HG03378 (cell line): ENCODE results near the gene SIRT7.
"Not testable (repeated sequence)": the region's sequence is repeated elsewhere in the genome, so short reads cannot be mapped to it uniquely, and the experiment has no call there.

Experiments used
- ATAC-seq: cut with Tn5 transposase; IDR thresholded peaks from one replicate; pipeline ENCODE4 v1.9.1; 2021; ENCODE audit warnings: mild to moderate bottlenecking, moderate library complexity; ENCODE audit not compliant: unreplicated experiment

SIRT7 gene

GRCh38 chr17:81955058-81955681 is 37.2 kb upstream of the SIRT7 start:
- ATAC-seq, result no peak

DNA sequence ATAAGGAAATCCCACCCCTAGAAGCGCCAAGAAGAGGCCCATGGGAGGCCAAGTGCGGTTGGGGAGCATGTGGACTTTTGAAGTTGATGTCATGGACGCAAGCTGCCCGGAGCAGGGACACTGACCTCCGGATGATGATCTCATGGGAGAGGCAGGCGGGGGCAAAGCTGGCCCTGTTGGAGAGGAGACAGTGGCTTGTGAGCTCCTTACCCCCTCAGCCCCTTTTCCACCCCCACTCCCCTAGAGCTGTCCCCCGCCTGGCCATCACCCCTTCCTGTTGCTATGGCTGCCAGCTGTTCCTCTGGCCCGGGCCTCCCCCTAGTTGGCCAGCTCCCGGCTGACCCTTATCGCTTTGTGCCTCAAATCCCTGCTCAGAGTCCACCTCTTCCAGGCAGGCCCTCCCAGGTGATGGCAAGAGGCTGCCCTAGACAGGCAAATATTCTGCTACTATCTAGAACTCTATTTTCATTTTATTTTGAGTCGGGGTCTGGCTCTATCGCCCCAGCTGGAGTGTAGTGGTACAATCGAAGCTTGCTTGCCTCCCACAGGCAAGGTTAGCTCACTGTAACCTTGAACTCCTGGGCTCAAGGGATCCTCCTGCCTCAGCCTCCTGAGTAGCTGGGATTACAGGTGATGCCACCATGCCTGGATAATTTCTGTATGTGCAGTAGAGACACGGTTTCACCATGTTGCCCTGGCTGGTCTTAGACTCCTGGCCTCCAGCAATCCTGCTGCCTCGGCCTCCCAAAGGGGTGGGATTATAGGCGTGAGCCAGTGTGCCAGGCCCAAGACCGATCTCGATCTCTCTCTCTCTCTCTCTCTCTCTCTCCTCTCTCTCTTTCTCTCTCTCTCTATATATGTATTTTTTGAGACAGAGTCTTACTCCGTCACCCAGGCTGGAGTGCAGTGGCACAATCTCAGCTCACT is 36.4 kb upstream of the SIRT7 start:
- ATAC-seq, result no peak

GRCh38 chr17:81953443-81953842 is 35.5 kb upstream of the SIRT7 start:
- not testable (repeated sequence) for ATAC-seq

DNA sequence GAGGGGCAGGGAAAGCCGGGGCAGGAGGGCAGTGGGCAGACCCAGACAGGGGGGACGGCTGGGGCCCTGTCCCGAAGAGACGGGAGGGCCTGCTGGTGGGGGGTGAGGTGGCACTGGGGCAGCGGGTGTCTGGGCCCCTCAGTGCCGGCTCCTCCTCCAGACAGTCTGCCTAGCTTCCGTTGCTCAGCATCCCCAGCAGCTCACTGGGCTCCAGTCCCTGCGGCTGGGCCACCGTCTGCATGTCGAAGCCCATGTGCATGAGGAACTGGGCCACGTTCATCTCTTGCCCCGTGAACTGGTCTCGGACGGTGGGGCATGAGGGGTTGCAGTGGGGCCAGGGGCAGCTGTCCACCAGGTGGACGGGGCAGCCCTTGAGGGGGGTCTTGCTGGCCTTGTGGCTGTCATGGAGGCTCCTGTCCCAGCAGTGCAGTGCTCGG is 34.8 kb upstream of the SIRT7 start:
- no peak for ATAC-seq

GRCh38 chr17:81951785-81952684 is 34.1 kb upstream of the SIRT7 start:
- no peak for ATAC-seq

GRCh38 chr17:81950501-81950900 is 32.5 kb upstream of the SIRT7 start:
- ATAC-seq, result no peak

DNA sequence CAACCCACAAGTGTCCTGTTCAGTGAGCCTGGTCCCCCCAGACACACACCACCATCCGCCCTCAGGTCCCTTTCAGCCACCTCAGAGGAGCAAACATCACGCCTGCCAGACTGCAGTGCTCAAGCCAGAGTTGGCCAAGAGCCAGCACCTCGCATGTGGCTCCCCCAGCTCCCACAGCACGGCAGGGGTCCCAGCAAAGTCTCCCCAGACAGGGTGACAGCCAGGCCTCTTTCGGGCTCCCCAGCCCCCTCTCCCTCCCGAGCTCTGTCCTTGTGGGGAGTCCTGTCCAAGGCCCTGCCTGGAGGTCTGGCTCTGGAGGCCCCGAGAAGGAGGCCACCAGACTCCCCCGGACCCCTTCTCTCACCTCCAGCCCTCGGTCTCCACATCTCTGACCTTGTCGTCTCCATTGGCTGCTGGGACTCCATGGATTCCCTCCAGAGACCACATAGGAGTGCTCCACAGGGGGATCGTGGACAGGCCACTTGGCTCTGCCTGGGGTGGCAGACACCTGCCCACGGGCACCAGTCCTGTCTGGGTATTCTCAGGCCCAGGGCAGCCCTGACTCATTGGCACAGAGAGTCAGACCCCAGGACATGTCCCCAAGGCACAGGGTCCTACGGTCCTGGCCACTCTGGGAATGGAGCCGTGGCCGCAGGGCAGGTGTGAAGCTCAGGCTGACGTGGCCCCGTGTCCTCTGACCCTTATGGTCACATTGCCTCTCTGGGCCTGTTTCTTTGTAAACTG is 30.8 kb upstream of the SIRT7 start:
- ATAC-seq, result no peak

DNA sequence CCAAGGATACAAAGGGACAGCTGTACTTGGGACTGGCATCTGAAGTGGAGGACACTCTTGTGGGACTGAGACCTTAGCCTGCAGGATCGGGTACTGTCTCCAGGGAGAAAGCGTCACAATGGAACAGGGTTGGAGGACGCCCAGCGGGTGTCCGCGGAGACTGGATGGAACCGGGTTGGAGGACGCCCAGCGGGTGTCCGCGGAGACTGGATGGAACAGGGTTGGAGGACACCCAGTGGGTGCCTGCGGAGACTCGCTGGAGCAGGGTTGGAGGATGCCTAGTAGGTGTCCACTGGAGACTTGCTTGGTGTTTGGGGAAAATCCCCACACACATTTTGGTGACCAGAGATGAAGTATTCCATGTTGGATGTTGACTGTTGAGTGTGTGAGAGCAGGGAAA is 29.2 kb upstream of the SIRT7 start, which contains the start of gene MYADML2:
Gene MYADML2 (minus strand): TSS at position 45 of the 400 bp plus-strand sequence. CDS start 5,492 bp downstream, outside the sequence.
- ATAC-seq, result no peak

GRCh38 chr17:81944858-81945257 is 26.9 kb upstream of the SIRT7 start:
- no peak for ATAC-seq

DNA sequence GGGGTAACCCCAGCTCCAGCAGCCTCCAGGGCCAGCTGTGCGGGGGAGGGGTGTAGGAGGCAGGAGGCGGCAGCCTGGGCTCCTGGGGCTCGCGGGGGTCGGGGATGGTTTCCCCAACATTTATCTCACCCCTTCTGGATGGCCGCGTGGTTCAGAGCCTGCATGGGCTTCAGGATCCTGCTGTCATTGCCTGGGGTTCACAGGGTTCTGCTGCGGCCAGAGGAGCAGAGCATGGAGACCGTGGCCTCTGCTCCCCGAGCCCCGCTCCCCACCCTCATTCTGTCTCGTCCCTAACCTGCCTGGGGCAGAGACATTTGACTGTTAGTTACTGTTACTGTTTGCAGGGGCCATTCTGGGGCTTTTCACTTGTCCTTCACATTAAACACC is 24.2 kb upstream of the SIRT7 start:
- ATAC-seq, result no peak

DNA sequence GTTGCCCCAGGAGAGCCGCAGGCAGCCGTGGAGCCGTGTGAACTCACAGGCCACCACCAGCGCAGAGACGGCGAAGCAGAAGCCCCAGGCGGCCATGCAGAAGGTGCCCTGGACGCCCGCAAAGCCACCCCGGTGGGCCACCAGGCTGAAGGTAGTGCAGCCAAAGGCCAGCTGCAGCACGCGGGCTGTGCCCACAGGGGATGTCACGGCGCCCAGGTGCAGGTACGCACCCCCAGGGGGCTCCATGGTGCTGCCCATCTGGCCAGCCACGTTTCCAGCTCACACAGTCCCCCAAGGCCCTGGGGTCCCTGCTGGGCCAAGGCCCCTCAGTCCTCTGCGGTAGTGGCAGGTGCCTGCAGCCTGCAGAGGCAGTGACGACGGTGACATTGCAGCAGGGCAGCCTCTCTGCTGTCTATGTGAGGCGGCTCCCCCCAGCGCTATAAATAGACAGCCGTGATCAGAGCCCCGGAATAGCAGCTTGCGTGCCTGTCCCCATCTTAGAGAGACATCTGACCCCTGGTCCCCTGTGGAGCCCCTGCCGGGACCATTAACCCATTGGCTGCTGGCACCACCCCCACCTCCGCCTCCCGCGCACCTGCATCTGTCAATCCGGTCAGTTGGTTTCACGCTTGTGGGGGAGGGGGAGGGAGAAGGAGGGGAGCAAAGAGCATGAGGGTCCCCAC is 23.6 kb upstream of the SIRT7 start:
- no peak for ATAC-seq

DNA sequence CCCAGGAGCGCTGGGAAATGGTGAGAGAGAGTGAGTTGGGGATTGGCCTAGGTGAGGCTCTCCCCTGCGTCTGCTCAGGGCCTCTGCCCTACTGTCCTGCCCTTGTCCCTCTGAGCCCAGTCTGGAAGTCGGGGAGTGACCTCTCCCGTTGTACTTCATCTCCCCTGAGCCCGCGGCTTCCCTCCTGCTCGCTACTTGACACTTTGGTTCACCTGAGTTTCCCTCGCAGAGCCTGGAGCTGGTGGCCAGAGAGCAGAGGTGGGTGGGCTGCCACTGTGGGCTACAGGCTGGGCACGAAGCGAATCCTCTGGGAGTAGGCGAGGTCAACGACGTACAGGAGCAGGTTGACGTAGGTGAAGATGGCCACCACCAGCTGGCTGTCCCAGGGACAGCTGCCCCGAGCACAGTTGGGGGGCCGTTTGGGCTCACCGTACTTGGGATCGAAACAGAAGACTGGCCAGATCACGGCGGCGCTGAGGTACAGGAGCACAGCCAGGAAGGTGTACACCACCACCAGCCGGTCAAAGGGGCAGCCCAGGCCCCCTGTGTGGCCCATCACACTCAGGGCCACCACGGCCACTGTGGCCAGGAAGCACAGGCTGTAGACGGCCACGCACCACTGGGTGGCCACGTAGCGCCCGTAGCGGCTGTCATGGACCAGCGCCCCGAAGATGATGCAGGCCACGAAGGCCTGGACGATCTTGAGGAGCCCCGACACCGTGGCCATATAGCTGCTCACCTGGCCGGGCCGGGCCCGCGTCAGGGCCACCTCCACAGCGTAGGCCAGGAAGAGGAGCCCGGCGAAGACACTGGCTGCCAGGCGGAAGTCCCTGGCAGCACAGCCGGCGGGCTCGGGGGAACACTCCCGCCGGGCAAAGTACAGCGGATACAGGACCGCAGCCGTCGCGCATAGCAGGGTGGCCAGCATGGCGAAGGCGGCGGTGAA is 22.8 kb upstream of the SIRT7 start:
- ATAC-seq, result no peak

DNA sequence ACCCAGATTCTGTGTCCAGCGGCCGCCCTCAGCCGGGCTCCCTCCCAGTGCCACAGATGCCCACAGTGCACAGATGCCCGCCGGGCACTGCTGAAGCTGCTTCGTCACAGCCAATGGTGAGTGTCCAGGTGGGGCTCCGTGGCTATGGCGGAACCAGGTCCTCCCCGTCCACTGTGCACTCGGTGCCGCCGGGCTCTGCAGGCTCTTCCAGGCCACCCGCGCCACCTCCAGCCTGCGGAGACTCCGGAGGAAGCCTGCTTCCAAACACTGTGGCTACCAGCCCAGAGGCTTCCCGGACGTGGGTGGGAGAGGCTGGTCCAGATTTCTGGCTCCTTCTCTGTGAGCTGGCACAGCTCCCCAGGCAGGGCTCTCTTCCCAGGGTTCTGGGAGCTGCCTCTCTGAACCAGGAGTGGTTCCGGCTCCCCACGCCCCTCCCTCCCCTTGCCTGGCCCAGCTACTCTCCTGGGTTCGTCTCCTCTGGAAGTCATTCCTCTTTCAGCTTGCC is 22.0 kb upstream of the SIRT7 start:
- no peak for ATAC-seq

DNA sequence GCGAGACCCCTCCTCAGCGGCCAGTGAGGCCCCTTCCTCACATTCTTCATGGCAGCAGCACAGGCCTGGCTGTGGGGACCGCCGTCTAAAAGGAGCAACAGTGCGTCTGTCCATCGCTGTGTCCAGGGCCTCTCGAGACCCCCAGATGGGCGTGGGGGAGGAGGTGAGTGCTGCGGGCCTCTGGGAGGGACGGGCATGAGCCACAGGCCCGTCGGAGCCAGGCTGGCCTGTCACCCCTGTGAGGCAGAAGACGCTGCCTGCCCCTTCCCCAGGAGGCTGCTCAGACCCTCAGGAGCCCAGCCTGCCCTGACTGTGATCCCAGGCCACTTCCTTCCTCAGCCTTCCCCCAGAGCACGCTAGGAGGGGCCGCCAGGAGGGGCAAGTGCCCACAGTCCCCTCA is 21.2 kb upstream of the SIRT7 start:
- ATAC-seq, result no peak

GRCh38 chr17:81935709-81936084 is 17.7 kb upstream of the SIRT7 start:
- ATAC-seq, result no peak

DNA sequence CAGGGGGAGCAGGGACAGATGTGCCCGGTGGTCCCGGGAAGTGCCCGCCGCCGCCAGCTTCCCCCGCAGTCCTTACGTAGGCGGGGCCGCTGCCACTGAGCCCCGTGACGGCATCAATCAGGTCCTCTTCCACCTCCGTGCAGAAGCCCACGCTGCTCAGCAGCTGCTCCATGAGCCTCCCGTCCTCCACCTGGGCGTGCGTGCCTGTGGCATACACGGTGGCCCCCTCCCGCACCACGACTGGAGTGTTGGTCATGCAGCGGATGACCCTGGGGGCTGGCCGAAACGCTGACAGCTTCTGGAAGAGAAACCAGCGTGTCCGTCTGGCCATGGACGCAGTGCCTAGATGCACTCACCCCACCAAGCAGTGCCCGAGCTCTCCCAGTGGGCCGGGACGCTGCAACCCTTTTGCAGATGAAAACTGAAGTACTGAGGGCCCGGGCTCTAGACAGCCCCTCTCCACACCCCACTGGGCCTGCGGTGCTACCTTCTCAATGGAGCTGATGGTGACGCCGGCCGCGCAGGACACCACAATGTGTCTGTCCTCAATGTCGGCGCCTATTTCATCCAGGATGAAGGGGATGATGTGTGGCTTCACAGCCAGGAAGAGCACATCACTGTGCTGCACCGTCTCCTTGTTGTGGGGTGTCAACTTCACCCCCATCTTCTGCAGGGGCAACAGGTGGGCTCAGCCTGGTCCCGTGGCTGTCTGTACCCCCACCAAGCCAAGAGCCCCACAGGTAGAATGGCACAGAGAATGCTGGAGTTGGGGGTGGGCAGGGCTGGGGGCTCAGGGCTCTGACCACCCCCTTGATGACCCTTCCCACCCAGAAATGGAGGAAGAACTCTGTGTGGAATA is 17.1 kb upstream of the SIRT7 start:
- no peak for ATAC-seq

DNA sequence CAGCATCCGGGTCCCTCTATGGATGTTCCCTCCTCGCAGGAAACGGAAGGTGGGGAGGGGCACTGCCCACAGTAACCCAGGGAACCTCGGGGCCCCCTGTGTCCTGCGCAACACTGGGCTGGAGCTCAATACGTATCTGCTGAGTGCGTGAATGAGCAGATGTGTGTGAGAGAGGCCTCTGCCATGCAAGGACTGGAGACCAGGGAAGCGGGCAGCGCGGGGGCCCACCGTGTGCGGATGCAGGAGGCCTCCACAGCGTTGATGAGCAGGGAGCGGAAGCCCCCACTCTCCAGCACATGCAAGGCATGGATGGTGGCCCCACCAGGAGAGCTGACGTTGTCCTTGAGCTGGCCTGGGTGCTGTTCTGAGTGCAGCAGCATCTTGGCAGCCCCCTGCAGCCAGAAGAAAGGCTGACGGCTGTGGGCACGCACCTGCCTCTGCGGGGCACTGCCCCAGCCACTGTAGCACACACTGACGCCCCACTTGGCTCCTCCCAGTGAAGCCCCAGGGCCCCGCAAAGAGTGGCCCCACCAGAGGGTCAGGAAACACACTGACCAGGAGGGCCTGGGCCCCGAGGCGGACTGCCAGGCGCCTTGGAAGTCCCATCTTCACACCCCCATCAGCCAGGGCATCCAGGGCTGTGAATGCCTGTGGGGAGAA is 16.3 kb upstream of the SIRT7 start:
- no peak for ATAC-seq
